NCI-H524 treated with DMSO at 0.1 percent for 48 hours (cell line): Measurements from ENCODE around the gene SREK1.
"Not testable (repeated sequence)": the region's sequence is repeated elsewhere in the genome, so short reads cannot be mapped to it uniquely, and the experiment has no call there.

Experiments used
- DNase-seq: peaks from one replicate; lab custom pipeline; 2025; lab: John Stamatoyannopoulos, UW

Gene SREK1

GRCh38 chr5:66168226-66168625 is 24.1 kb downstream of the SREK1 start:
- no peak for DNase-seq

GRCh38 chr5:66169534-66169933 is 25.4 kb downstream of the SREK1 start:
- DNase-seq = no peak

DNA sequence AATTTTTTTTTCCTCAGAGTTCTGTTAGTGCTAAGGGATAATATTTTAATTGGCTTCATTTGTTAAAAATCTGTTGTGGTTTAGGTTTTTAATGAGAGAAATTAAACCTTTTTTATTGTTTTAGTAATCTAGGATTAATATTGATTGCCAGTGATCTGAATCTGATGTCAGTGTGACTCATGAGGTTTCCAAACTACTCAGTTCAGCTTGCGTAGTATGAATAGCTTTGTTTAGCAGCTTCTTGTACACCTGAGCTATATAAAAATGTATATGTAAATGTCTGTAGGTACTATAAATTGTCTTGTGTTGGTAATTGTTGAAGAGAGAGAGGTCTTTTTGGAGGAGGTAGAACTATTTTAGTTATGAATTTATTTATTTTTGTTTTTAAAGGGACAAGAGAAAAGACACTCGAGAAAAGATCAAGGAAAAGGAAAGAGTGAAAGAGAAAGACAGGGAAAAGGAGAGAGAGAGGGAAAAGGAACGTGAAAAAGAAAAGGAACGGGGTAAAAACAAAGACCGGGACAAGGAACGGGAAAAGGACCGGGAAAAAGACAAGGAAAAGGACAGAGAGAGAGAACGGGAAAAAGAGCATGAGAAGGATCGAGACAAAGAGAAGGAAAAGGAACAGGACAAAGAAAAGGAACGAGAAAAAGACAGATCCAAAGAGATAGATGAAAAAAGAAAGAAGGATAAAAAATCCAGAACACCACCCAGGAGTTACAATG is 26.3 kb downstream of the SREK1 start:
- DNase-seq = no peak

GRCh38 chr5:66171349-66172344 is 27.5 kb downstream of the SREK1 start:
- no peak for DNase-seq

- DNase-seq = no peak
Observed at GRCh38 chr5:66174338-66174737, 30.2 kb downstream of the SREK1 start.

DNA sequence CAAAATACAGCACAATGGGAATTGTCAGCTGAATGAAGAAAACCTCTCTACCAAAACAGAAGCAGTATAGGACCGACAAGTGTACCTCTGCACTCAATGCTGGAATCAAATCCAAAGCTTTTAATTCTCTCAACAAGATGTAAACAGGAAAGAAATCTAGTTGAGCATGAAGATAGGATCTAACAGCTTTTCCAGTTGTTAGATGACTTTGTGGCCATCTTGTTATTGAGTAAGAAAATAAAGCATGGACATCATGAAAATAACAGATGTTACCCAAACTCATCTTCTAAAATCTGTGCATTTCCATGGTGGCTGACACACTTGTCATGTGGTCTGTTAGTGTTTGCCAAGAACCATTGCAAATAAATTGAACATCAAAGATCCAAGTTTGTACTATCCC is 34.7 kb downstream of the SREK1 start:
- no peak for DNase-seq

- DNase-seq = no peak
Observed at GRCh38 chr5:66179297-66180051, 35.4 kb downstream of the SREK1 start.

GRCh38 chr5:66180282-66181155 is 36.4 kb downstream of the SREK1 start:
- no peak for DNase-seq

DNA sequence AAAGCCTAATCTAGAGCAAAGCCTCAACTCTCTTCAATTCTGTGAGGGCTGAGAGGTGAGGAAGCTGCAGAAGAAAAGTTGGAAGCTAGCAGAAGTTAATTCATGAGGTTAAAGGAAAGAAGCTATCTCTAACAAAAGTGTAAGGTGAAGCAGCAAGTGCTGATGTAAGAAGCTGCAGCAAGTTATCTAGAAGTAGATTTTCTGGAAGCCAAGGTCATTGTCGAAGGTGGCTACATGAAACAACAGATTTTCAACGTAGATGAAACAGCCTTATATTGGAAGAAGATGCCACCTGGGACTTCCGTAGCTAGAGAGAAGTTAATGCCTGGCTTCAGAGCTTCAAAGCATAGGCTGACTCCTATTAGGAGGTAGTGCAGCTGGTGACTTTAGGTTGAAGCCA is 42.0 kb downstream of the SREK1 start:
- DNase-seq = no peak

- no peak for DNase-seq
Observed at GRCh38 chr5:66193419-66193818, 49.3 kb downstream of the SREK1 start.

- DNase-seq = no peak
Observed at GRCh38 chr5:66197764-66198405, 53.8 kb downstream of the SREK1 start.

GRCh38 chr5:66198837-66199236 is 54.7 kb downstream of the SREK1 start:
- no peak for DNase-seq

GRCh38 chr5:66203531-66203930 is 59.4 kb downstream of the SREK1 start:
- no peak for DNase-seq

- DNase-seq = no peak
Observed at GRCh38 chr5:66206465-66206864, 62.4 kb downstream of the SREK1 start.

DNA sequence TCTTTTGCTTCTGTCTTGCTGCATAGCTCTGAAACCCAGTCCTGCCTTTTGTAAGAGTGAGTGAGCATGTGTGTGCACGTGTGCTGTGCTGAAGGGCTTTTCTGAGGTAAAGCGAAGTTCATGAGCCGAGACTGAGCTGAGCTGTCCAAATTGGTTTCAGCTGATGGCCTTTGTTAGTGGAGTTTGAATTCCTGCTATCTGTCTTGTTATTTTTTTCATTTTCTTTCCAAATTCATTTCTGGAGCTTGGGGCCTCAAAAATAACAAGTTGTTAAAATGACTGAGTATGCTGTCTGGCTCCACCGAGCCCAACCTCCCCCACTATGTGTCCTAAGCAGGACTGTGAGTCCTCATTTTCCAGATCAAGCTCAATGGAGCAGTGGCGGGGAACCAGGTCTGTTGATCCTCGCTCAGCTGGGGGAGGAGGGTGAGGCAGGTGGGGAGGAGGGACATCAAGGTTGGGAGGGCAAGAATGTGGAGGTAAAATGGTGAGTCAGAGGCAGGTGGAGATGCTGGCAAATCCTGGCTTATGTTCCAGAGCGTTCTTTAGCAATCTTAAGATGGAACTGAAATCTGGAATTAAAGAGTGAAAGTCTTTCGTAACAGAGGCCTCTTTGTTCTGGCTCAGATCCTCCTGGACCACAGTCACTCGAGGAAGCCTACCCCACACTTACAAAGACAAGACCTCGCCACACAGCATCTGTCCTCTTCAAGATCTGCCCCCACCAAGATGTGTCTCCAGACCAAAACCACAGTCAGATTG is 63.9 kb downstream of the SREK1 start:
- no peak for DNase-seq

GRCh38 chr5:66209350-66209749 is 65.2 kb downstream of the SREK1 start:
- no peak for DNase-seq

DNA sequence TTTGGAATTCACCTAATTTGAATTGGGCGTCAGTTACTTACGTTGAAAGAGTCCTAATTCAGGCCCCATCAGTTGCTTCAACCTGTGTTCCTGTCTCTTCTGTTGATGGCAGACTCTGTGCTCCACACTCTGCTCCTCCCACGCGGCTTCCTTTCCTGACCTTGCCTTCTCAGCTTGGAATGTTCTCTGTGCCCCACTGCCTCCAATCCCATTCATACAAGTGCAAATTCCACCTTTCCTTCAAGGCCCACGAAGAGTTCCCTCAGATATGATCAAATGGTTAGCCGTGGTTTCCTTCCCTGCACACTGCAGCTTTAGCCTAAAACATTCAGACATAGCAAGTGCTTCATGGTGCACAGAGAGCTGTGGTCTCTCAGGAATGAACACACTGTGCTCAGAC is 65.7 kb downstream of the SREK1 start:
- DNase-seq = no peak

- DNase-seq = no peak
Observed at GRCh38 chr5:66213533-66213932, 69.4 kb downstream of the SREK1 start.

DNA sequence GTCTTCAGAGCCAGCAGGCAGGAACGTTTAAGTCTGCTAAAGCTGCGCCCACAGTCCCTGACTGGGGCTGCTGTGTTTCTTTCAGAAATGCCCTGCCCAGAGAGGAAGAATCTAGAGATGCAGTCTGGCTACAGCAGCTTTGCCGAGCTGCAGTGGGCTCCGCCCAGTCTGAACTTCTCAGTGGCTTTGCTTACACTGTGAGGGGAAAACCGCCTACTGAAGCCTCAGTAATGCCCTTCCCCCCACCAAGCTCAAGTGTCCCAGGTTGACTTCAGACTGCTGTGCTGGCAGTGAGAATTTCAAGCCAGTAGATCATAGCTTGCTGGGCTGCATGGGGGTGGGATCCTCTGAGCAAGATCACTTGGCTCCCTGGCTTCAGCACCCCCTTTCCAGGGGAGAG is 78.4 kb downstream of the SREK1 start:
- DNase-seq = no peak

DNA sequence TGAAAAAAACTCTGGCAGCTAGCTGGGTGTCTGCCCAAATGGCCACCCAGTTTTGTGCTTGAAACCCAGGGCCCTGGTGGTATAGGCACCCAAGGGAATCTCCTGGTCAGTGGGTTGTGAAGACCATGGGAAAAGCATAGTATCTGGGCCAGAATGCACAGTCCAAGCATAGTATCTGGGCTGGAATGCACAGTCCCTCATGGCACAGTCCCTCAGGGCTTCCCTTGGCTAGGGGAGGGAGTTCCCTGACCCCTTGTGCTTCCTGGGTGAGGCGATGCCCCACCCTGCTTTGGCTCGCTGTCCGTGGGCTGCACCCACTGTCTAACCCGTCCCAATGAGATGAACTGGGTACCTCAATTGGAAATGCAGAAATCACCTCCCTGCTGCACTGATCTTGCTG is 78.8 kb downstream of the SREK1 start:
- not testable (repeated sequence) for DNase-seq
